ENCODE results near the gene MAP4. TPM values are rescaled to one million over a fixed set of nuclear protein-coding genes. Genes with fewer than 3 reads are reported as not detected.

MAP4 gene
- polyA plus RNA-seq, 12 donors: 247 to 410 (median 331) TPM

DNA sequence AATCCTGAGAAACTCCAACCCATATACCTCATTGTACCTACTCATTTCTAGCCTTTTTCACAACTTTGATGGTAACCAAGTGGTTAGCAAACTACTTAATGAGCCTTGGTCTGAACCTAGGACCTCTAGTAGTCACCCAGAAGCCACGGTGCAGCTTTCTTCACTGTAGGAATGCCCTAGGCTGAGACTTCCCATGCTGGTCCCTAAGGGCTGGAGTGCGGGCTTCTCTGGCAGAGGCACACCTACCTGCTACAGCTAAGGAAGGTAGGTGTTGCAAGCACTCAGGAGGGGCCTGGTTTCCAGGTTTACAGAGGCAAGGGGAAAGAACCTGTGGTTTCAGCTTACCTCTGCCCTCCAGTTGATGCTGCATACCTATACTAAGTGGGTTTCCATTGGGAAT lies 147.9 kb downstream of the MAP4 start:
- DNase-seq: no peak

DNA sequence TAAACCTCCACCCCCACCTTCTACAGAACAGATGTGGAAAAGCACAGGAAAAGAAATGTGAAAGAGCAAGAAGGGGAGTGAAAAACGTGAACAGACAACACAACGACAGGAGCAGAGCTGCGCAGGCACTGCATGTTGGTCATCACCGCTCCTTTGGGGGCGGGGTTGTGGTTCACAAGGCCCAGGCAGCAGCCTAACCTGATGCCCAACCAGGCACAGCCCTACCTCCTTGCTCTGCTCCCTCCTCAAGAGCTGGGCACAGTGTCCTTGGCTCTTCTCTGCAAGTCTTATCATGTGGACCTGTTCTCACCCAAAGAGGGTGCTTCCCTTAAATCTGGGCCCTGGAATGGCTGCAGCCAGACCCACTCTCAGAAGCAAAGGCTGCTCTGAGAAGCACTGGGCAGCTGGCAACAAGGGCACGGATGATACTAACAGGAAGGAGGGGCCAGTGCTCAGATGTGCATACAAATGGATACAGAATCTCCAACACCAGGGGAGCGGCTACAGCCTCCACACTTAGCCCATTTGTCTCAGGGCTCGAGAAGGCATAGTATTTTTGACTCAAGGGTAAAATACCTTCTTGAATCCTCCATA lies 148.7 kb downstream of the MAP4 start:
- no peak for DNase-seq

- DNase-seq: no peak
Measured at GRCh38 chr3:47865192-47865591, 151.0 kb downstream of the MAP4 start.

GRCh38 chr3:47863391-47864128 lies 152.7 kb downstream of the MAP4 start:
- DNase-seq: no peak

GRCh38 chr3:47859956-47860605 lies 156.1 kb downstream of the MAP4 start:
- no peak for DNase-seq

- DNase-seq: no peak
Measured at GRCh38 chr3:47857151-47857550, 159.1 kb downstream of the MAP4 start.

GRCh38 chr3:47856669-47857068 lies 159.5 kb downstream of the MAP4 start:
- DNase-seq: no peak

DNA sequence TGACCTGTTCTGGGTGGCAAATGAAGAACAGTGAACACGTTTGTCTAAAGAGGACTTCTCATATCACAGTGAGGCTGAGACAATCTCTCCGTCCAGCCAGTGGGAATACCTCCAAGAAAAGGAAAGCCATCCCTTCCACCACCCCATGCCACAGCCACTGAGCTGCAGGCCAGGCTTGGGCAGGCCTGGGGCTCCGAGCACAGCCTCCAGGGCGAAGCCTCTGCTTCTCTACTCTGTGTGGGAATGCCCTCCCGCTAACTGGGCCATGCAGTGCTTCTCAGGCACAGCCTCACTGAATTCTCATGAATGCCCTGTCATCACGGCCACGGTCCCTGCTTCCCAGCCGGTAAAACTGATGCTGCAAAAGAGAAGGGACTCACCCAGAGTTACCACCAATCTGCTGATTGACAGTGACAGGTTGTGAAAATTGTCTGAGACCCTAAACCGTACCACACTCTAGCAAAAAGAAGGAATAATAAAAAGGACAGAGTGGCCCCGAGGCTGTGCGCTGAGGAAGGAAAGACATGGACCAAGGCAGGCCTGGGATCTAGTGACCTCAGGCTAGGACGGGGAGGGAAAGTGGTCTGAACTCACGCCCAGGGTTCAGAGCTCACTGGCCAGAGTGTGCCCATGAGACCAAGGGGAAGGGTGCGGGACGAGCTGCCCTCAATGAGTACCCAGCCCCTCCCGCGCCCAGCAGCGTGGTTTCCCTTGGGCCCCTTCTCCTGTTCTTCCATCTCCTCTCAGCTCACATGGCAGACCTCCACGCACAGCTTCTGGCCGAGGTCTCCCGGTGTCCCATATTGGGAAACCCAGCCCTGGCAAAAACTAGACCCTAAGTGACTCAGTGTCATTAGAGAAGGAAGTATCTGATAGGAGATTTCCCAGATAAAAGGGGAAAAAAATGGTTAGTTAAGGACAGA lies 160.5 kb downstream of the MAP4 start:
- no peak for DNase-seq

GRCh38 chr3:47854720-47855455 lies 161.3 kb downstream of the MAP4 start:
- no peak for DNase-seq

GRCh38 chr3:47854267-47854666 lies 161.9 kb downstream of the MAP4 start:
- no peak for DNase-seq

DNA sequence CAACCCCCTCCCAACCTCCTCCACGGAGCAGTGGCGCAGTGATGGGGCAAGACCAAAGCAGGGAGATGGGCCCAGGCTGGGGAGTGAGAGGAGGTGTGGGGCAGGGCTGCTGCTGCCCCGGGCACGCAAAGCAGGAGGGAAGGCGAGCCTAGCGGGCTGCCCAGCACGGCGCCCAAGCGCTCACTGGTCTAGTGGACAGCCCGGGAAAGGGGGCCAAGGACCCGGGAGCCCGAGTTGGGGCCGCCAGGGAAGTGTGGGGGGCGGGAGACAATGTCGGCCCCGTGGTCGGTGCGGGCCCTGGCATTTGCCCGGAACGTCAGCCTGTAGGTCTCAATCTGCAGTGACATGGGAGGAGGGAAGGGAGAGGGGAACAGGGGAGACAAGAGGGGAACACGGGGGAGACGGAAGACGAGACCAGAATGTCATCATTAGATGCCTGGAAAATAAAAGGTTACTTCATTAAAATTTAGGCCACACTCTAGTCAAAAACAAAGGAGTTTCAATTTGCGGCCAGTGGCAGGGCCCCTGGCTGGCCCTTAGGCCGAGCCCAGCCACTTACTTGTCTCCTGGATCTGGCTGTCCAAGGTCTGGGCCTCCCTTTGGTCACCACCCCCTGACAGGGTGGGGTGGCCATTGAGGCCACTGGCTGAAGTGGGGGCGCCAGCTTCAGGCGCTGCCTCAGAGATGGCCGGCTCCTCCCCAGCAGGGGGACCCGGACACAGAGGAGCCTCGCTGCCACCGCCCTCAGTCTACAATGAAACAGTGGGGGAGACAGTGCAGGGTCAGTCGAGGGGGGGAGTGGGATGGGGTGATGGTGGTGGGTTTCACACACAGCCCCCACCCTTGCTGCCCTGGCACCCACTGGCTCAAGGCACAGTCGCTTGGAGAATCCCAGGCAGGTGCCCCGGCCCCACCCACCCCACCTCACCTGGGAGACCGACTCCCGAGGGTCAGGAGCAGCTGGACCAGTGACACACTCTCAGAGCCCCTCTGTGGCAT lies 163.3 kb downstream of the MAP4 start:
- no peak for DNase-seq

DNA sequence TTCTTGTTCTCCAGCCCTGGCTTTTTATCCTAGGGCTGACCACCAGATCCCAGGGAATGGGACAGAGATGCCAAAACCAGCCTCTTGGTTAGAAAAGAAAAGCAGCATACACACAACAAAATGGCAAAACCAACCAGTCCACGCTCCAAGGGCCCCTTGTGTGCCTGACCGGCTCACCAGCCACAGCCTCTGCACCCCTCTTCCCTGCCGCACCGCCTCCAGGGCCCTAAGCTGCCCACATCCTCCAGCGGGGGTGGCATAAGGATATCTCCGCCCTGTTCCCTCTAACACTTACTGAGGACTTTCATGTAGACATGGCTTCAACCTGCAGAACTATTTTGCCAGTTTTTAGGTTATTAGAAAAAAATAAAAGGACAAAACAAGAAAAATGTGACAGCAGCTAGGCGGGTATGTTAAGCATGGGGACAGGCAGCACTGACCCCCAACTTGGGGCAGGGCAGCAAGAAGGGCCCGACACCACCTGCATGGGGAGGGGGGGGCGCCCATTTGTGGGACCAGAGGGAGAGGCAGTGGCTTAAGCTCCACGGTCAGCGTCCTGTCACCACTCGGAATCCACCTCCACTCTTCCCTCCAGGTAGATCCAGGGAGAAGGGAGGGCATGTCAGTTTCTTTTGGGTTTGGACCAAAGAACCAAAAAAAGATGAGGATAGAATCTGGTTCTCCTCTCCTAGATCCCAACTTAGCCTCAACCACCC lies 164.2 kb downstream of the MAP4 start:
- DNase-seq: no peak

GRCh38 chr3:47850564-47851410 lies 165.4 kb downstream of the MAP4 start:
- no peak for DNase-seq

DNA sequence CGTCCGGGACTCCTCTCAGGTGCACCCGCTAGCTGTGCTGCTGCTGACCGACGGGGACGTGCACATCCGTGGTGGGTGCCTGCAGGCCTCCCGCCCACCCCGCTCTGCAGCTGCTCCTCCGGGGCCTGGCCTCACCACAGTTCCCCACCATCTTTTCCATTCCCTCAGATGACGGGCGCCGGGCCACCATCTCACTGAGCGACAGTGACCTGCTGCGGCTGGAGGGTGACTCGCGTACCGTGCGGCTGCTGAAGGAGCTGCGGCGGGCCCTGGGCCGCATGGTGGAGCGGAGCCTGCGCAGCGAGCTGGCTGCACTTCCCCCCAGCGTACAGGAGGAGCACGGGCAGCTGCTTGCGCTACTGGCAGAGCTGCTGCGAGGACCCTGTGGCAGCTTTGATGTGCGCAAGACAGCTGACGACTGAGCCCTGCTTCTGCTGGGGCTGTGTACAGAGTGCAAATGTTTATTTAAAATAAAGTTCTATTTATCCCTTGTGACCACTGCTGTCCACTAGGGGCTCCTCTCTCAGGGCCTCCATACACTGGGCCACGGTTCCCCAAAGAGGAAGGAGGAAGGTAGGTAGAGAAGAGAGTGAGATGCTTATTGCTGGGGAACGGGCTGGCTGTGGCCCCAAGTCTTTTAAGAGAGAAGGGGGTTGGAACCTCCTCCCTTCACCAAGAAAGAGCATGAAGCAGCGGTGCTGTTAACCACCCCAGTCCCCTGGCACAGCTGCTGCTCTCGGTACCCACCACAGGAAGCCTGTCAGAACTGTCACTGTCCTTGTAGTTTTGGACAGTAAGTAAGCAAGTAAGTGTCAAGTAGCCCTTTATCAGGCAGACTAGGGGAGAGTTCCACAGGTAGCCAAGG lies 166.3 kb downstream of the MAP4 start:
- DNase-seq: no peak

GRCh38 chr3:47849186-47849698 lies 167.0 kb downstream of the MAP4 start:
- no peak for DNase-seq

DNA sequence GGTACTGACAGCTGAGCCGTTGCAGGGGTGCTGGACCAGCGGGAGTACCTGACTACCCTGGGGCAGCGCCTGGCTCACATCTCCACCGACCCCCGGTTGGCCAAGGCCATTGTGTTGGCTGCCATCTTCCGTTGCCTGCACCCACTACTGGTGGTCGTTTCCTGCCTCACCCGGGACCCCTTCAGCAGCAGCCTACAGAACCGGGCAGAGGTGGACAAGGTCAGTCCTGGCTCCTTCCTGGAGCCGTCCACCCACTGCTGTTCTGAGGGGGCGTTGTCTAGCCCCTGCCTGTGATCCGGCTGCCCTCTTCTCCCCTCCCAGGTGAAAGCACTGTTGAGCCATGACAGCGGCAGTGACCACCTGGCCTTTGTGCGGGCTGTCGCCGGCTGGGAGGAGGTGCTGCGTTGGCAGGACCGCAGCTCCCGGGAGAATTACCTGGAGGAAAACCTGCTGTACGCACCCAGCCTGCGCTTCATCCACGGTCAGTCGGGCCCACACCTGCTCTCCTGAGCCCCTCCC lies 167.6 kb downstream of the MAP4 start:
- no peak for DNase-seq
